ENCODE results near the gene SETD6. TPM values are rescaled to one million over a fixed set of nuclear protein-coding genes. Genes with fewer than 3 reads are reported as not detected.

The SETD6 gene
- total RNA-seq, 1 experiment from 2014 or later: 41.1 TPM

GRCh38 chr16:58492735-58493134, 22.6 kb upstream of the SETD6 start:
- POLR2A ChIA-PET: no interaction called here
- H3K4me1 Mint-ChIP-seq: peaks cover 14% of the 10 kb centered on the region
- TF ChIP-seq ATF2 (CRISPR knock-in tag; IDR thresholded peaks at IDR 0.05; ENCODE audit: borderline replicate concordance, low read depth): no peak
- DNase-seq (ENCODE audit: low spot score) (no peak), ATAC-seq (peak; percentile 13)
- H3K36me3 Mint-ChIP-seq: no peaks in the 10 kb centered on the region
- H3K27ac Mint-ChIP-seq: no peak overlapping the region
- CTCF ChIA-PET: interaction anchor here (1.8 to 3.9 kb wide), 2 partner anchors 168 to 193 kb away, joined by 6 to 29 read pairs; no protein-coding TSS in a partner anchor
- no peak overlapping the region for H3K4me3 Mint-ChIP-seq
- peaks cover 18% of the 10 kb centered on the region for H3K27me3 Mint-ChIP-seq (ENCODE audit: low read depth)
- H3K9me3 Mint-ChIP-seq: no peaks in the 10 kb centered on the region

- DNase-seq (ENCODE audit: low spot score) (no peak), ATAC-seq (no peak)
- ChIA-PET POLR2A (no interaction called here), CTCF (interaction anchor here (0.6 to 3.9 kb wide), 5 partner anchors 16 to 194 kb away, joined by 3 to 29 read pairs (median 6); no protein-coding TSS in a partner anchor)
- H3K9me3 Mint-ChIP-seq: no peaks in the 10 kb centered on the region
- no peak overlapping the region for H3K4me3 Mint-ChIP-seq
- peaks cover 14% of the 10 kb centered on the region for H3K4me1 Mint-ChIP-seq
- H3K36me3 Mint-ChIP-seq: no peaks in the 10 kb centered on the region
- H3K27ac Mint-ChIP-seq: no peak overlapping the region
- peaks cover 30% of the 10 kb centered on the region for H3K27me3 Mint-ChIP-seq (ENCODE audit: low read depth)
- no peak for TF ChIP-seq ZBTB21 (CRISPR knock-in tag; IDR thresholded peaks at IDR 0.05; ENCODE audit: borderline replicate concordance)
- no peak for TF ChIP-seq IRF1 (CRISPR knock-in tag; IDR thresholded peaks at IDR 0.05)
- no peak for TF ChIP-seq USF2 (CRISPR knock-in tag; IDR thresholded peaks at IDR 0.05)
- no peak for TF ChIP-seq ZNF232 (CRISPR knock-in tag; IDR thresholded peaks at IDR 0.05)
- TF ChIP-seq ZNF416 (CRISPR knock-in tag; IDR thresholded peaks at IDR 0.05): no peak
- no peak for TF ChIP-seq RELA (CRISPR knock-in tag; IDR thresholded peaks at IDR 0.05; ENCODE audit: borderline replicate concordance)
- TF ChIP-seq SOX15 (CRISPR knock-in tag; IDR thresholded peaks at IDR 0.05): no peak
- no peak for TF ChIP-seq FOXJ3 (CRISPR knock-in tag; IDR thresholded peaks at IDR 0.05; ENCODE audit: borderline replicate concordance)
- no peak for TF ChIP-seq NR1H2 (CRISPR knock-in tag; IDR thresholded peaks at IDR 0.05)
- TF ChIP-seq AFF4 (CRISPR knock-in tag; IDR thresholded peaks at IDR 0.05; ENCODE audit: borderline replicate concordance): no peak
- TF ChIP-seq E2F1 (CRISPR knock-in tag; IDR thresholded peaks at IDR 0.05): no peak
- TF ChIP-seq OVOL2 (CRISPR knock-in tag; IDR thresholded peaks at IDR 0.05; ENCODE audit: borderline replicate concordance): no peak
- TF ChIP-seq FOXP4 (CRISPR knock-in tag; IDR thresholded peaks at IDR 0.05): no peak
- TF ChIP-seq HMGA2 (CRISPR knock-in tag; IDR thresholded peaks at IDR 0.05): no peak
- no peak for TF ChIP-seq ZBTB43 (CRISPR knock-in tag; IDR thresholded peaks at IDR 0.05)
- TF ChIP-seq MXD4 (CRISPR knock-in tag; IDR thresholded peaks at IDR 0.05; ENCODE audit: borderline replicate concordance): no peak
- TF ChIP-seq NFATC4 (CRISPR knock-in tag; IDR thresholded peaks at IDR 0.05): no peak
Observed at GRCh38 chr16:58493756-58494431, 21.4 kb upstream of the SETD6 start.

Data from WTC11 (cell line).